Cardiac muscle cell (in vitro differentiated cells and primary cell): ENCODE data around the gene HS6ST1. TPM values are rescaled to one million over a fixed set of nuclear protein-coding genes. Genes with fewer than 3 reads are reported as not detected.

Source experiments
- DNase-seq, 2 donors: peaks; one replicate each; pipeline versions ENCODE4 v3.0.0 to v3.0.0-alpha.2; 2010 to 2017; ENCODE audit warnings: low read depth in 1 of 2, low spot score in 1 of 2
- H3K27ac ChIP-seq: fragments of 200-600 bp; sonication (generic); 2 replicates; pipeline ENCODE4 v1.5.1; 2016
- H3K27me3 ChIP-seq: fragments of 200-600 bp; sonication (generic); 2 replicates; pipeline ENCODE4 v1.6.0; 2016; ENCODE audit warnings: control low read depth
- H3K36me3 ChIP-seq: fragments of 200-600 bp; sonication (generic); 2 replicates; pipeline ENCODE4 v1.5.1; 2016; ENCODE audit warnings: control low read depth
- H3K4me1 ChIP-seq: fragments of 200-600 bp; sonication (generic); 2 replicates; pipeline ENCODE4 v1.8.1; 2017; ENCODE audit warnings: low read depth, mild to moderate bottlenecking, mixed run types
- H3K4me3 ChIP-seq: fragments of 200-600 bp; sonication (generic); 2 replicates; pipeline ENCODE4 v1.5.1; 2016; ENCODE audit warnings: mild to moderate bottlenecking
- H3K9me3 ChIP-seq: fragments of 200-600 bp; sonication (generic); 2 replicates; pipeline ENCODE4 v1.5.1; 2017; ENCODE audit warnings: low read depth, mild to moderate bottlenecking, control low read depth
- polyA plus RNA-seq: library from polyadenylated mRNA; unstranded; fragments of >200 nt; fragmentation: Nextera tagmentation; extraction: Ambion mirVana; gene quantifications from 2 replicates; pipeline ENCODE4 v1.2.1, GENCODE V29; 2016
- total RNA-seq: library from RNA; depleted of rRNA; stranded (reverse); fragments of >200 nt; gene quantifications from 2 replicates; pipeline ENCODE4 v1.2.3, GENCODE V29; 2016
- TF ChIP-seq, protein P1 (sequence below): IDR thresholded peaks from 2 replicates; pipeline ENCODE4 v1.5.1; 2012; ENCODE audit warnings: low read depth, mild to moderate bottlenecking, low read length

The HS6ST1 gene
- total and polyA plus RNA-seq, 2 experiments from 2014 or later: 22.9 to 24.5 TPM

DNA sequence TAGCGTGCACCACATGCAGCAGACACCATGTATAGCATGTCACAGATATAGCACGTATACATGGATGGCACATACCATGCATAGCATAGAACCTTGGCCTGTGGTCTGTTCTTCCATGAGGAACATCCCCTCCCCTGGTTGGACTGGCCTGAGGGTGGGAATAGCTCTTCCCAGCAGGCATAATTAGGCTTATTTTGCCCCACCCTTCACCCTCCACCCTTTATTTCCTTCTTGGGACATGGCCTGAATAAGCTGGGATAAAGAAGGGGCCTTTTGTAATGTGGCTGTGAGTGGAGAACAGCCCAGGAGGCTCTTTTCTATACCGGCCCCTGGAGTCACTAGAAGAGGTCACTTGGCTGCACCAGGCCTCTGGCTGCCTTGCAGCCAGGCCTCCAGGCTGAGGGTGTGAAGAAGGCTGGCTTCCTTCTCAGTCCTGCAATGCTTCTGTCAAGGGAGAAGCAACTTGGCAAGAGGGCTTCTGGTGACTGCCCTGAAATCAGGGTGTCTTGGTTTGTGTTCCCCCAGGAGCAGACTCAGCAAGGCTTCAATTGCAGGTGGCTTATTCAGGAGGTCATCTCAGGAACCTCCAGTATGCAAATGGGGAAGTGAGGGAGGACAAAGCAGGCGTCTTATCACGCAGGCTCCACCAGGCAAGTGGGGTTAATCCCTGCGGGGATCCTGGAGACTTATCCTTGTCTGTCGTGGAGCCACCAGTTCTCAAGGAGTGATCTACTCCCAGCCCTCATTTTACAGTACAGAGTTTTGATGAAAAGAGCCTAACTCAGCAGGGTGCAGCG lies 68.2 kb downstream of the HS6ST1 start:
- Histone ChIP-seq H3K4me1 (no peaks in the 10 kb centered on the region), H3K9me3 (no peaks in the 10 kb centered on the region)
- no peak for DNase-seq

DNA sequence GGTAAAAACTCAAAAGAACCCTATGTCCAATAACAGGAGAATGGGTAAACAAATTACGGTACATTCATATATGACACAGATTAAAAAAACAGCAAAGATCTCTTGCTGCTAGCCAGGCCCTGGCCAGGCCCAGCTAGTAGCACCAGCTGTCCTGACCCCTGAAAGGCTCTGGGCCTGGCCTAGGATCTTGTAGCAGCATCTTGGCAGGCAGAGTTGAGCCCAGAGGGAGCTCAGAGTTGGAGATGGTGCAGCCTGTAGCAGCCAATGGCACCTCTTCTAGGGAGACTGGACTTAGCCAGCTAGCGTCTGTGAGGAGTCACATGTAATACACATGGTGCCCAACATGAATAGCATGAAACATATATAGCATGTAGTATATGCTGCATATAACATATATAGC lies 69.1 kb downstream of the HS6ST1 start:
- DNase-seq: no peak
- Histone ChIP-seq H3K27me3 (no peaks in the 10 kb centered on the region), H3K27ac (no peak overlapping the region), H3K4me3 (no peak overlapping the region), H3K9me3 (no peaks in the 10 kb centered on the region), H3K36me3 (no peaks in the 10 kb centered on the region), H3K4me1 (no peaks in the 10 kb centered on the region)
- TF ChIP-seq, protein P1, sequence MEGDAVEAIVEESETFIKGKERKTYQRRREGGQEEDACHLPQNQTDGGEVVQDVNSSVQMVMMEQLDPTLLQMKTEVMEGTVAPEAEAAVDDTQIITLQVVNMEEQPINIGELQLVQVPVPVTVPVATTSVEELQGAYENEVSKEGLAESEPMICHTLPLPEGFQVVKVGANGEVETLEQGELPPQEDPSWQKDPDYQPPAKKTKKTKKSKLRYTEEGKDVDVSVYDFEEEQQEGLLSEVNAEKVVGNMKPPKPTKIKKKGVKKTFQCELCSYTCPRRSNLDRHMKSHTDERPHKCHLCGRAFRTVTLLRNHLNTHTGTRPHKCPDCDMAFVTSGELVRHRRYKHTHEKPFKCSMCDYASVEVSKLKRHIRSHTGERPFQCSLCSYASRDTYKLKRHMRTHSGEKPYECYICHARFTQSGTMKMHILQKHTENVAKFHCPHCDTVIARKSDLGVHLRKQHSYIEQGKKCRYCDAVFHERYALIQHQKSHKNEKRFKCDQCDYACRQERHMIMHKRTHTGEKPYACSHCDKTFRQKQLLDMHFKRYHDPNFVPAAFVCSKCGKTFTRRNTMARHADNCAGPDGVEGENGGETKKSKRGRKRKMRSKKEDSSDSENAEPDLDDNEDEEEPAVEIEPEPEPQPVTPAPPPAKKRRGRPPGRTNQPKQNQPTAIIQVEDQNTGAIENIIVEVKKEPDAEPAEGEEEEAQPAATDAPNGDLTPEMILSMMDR: no peak

More for the DNA sequence above, 68.2 kb downstream of the HS6ST1 start:
- Histone ChIP-seq H3K27ac (no peak overlapping the region), H3K4me3 (no peak overlapping the region), H3K27me3 (no peaks in the 10 kb centered on the region), H3K36me3 (no peaks in the 10 kb centered on the region)
- TF ChIP-seq, protein P1: no peak

DNA sequence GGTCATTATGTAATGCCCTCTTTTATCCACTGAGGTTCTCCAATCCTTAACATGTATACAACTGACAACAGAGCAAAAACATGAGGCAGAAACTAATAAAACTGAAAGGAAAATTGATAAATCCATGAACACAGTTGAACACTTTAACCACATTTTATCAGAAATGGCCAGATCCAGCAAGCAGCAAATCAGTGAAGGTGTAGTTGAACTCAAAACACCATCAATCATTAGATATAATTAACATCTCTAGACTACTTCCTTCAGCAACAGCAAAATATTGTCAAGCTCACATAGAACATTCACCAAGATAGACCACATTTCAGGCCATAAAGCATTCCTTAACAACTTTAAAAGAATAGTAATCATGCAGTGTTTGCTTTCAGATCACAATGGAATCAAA lies 72.9 kb downstream of the HS6ST1 start:
- Histone ChIP-seq H3K9me3 (no peaks in the 10 kb centered on the region), H3K36me3 (no peaks in the 10 kb centered on the region), H3K4me3 (no peak overlapping the region), H3K27ac (no peak overlapping the region), H3K4me1 (no peaks in the 10 kb centered on the region), H3K27me3 (no peaks in the 10 kb centered on the region)
- DNase-seq: no peak
- TF ChIP-seq, protein P1: no peak

DNA sequence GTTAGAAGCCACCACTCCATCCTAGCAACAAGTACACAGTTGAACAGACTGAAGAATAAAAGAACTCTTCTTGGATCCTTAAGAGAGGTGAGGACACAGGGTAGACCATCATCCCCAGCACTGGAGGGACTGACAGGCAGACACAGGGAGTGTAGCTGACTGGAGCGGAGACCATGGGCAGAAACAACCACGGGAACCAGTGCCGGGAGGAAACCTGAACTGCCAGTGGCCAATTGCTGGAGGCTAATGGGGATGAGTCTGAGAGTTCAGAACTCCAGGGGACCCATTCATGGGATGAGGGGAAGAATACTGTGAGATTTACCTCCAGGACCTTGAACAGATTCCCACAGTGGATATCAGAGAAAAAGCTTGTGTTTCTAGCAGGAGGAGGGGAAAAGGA lies 76.8 kb downstream of the HS6ST1 start:
- no peak for DNase-seq
- H3K36me3 ChIP-seq: no peaks in the 10 kb centered on the region
- H3K4me1 ChIP-seq: no peaks in the 10 kb centered on the region
- no peaks in the 10 kb centered on the region for H3K27me3 ChIP-seq
- TF ChIP-seq, protein P1: no peak
- H3K9me3 ChIP-seq: no peaks in the 10 kb centered on the region
- H3K4me3 ChIP-seq: no peak overlapping the region
- H3K27ac ChIP-seq: no peak overlapping the region

DNA sequence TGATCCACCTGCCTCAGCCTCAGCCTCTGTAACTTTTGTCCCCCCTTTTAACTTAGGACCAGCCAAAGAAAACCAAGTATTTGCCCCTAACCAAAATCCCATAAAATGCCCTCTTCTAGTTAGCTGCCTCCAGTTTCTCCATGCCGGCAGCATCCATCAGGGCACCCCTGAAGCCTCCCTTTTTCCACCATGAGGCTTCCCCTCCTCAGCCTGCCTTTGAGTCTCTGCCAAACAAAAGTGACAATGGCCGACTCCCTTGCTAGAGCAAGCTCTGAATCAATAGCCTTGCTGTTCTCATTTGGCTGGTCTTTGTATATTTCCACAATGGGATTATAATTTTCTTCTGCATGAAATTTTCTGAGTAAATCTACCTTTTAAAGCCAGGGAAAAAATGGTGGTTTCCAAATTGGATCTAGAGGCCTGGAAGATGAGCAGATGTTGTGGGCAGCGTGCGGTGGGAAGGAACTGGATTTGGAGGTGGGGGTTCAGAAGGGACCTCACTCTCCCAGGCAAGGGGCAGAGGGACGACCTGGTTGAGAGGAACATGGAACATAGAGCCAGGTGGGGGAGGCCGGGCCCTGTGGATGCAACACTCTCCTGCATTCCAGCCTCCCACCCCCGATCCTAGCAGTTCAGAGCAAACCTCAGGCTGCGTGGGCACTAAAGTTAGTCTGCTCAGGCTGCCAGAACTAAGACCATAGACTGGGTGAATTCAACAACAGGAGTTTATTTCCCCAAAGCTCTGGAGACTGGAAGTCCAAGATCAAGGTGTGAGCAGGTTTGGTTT lies 80.6 kb downstream of the HS6ST1 start:
- DNase-seq: no peak
- TF ChIP-seq, protein P1: no peak

More for the DNA sequence above, 80.6 kb downstream of the HS6ST1 start:
- Histone ChIP-seq H3K27me3 (no peaks in the 10 kb centered on the region), H3K9me3 (no peaks in the 10 kb centered on the region), H3K36me3 (no peaks in the 10 kb centered on the region), H3K27ac (no peak overlapping the region), H3K4me1 (no peaks in the 10 kb centered on the region), H3K4me3 (no peak overlapping the region)
